BJ (cell line): ENCODE measurements around the gene PRR5L. TPM values are rescaled to one million over a fixed set of nuclear protein-coding genes. Genes with fewer than 3 reads are reported as not detected.

ENCODE experiments used
- CTCF ChIA-PET: fragments of 350-600 bp; formaldehyde crosslinking; extraction: SDS; loops from one replicate; lab custom pipeline; 2021; ENCODE audit warnings: antibody characterized with exemption, inconsistent platforms; lab: Yijun Ruan, JAX
- POLR2A ChIA-PET: fragments of 300-600 bp; sonication (Branson Sonifier 250); formaldehyde crosslinking; extraction: SDS; loops from one replicate; lab custom pipeline; 2021; ENCODE audit warnings: antibody characterized with exemption; lab: Charles Lee
- DNase-seq: peaks from one replicate; pipeline ENCODE4 v3.0.0-alpha.2; 2011; ENCODE audit warnings: low read depth
- H3K27me3 ChIP-seq: 2 replicates; pipeline ENCODE4 v1.6.0; 2011; ENCODE audit warnings: low read length; ENCODE audit not compliant: control insufficient read depth, insufficient read depth
- H3K36me3 ChIP-seq: 2 replicates; pipeline ENCODE4 v1.5.1; 2011; ENCODE audit warnings: low read length; ENCODE audit not compliant: control insufficient read depth, insufficient read depth
- H3K4me3 ChIP-seq: 2 replicates; pipeline ENCODE4 v1.5.1; 2011; ENCODE audit warnings: low read depth, mild to moderate bottlenecking, control low read depth, low read length
- polyA plus RNA-seq: library from polyadenylated mRNA; depleted of rRNA; stranded (reverse); fragments of >200 nt; gene quantifications from 2 replicates; pipeline ENCODE4 v1.2.3, GENCODE V29; 2011
- TF ChIP-seq, protein P1 (sequence below): IDR thresholded peaks from 2 replicates; pipeline ENCODE4 v1.5.1; 2011; ENCODE audit warnings: low read depth, mild to moderate bottlenecking, control low read depth, inconsistent platforms, low read length, moderate library complexity; ENCODE audit not compliant: insufficient read depth

The PRR5L gene
- polyA plus RNA-seq, 1 experiment, result 13.3 TPM

DNA sequence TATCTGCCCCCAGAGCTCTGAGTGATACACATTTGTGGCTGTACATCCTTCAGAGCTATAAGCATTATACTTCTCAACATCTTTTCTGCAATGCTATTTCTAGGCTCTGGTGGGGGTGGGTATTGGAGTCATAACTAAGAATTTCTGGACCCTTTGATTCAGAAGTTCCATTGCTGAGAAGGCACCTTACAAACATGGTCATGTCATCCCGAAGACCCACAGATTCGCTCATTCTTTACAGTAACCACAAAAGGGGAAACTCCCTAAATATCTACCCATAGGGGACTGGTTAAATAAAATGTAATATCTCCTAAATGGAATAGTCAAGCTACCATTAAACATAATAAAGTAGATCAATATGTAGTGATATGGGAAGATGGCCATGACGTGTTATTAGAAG lies 98.8 kb downstream of the PRR5L start:
- POLR2A ChIA-PET, result no interaction called here
- TF ChIP-seq, protein P1, sequence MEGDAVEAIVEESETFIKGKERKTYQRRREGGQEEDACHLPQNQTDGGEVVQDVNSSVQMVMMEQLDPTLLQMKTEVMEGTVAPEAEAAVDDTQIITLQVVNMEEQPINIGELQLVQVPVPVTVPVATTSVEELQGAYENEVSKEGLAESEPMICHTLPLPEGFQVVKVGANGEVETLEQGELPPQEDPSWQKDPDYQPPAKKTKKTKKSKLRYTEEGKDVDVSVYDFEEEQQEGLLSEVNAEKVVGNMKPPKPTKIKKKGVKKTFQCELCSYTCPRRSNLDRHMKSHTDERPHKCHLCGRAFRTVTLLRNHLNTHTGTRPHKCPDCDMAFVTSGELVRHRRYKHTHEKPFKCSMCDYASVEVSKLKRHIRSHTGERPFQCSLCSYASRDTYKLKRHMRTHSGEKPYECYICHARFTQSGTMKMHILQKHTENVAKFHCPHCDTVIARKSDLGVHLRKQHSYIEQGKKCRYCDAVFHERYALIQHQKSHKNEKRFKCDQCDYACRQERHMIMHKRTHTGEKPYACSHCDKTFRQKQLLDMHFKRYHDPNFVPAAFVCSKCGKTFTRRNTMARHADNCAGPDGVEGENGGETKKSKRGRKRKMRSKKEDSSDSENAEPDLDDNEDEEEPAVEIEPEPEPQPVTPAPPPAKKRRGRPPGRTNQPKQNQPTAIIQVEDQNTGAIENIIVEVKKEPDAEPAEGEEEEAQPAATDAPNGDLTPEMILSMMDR, result no peak
- H3K4me3 ChIP-seq, result no peak overlapping the region
- peaks cover 8% of the 10 kb centered on the region for H3K36me3 ChIP-seq
- no peak for DNase-seq
- no peaks in the 10 kb centered on the region for H3K27me3 ChIP-seq
- CTCF ChIA-PET, result no interaction called here

DNA sequence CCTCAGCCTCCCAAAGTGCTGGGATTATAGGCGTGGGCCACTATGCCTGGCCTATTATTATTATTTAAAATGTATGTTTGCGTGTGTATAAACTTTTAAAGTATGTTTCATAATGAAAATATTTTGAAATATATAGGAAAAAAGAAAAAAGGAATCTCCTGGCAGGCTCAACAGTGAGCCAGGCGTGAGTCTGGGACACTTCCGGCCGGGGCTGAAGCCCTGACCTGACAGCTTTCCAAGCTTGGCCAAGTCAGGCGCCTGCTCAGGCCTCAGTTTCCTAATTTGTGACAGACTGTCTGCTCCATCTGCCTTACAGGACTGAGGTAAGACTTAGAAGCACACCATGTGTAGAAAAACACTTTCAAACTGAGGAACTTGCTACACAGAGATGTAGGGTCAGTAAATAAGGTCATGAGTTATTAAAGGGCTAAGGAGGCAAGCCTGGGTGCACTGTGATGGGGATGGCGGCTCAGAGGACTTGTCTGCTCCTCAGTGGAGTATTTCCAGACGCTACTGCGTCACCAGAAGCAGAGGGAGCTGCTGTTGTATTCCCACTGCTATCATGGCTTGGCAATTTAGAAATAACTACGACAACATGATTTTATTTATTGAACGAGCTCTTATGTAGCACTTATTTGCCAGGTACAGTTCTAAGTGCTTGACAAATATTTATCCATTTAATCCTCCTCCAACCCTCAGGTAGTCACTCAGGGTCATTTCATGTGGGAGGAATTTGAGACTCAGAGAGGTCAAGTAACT lies 100.1 kb downstream of the PRR5L start:
- ChIA-PET CTCF (no interaction called here), POLR2A (no interaction called here)
- Histone ChIP-seq H3K36me3 (peaks cover 10% of the 10 kb centered on the region), H3K27me3 (no peaks in the 10 kb centered on the region), H3K4me3 (no peak overlapping the region)
- no peak for DNase-seq
- TF ChIP-seq, protein P1, result no peak

GRCh38 chr11:36398231-36398953 lies 102.3 kb downstream of the PRR5L start:
- Histone ChIP-seq H3K4me3 (no peak overlapping the region), H3K36me3 (peaks cover 11% of the 10 kb centered on the region), H3K27me3 (no peaks in the 10 kb centered on the region)
- TF ChIP-seq, protein P1, result no peak
- no peak for DNase-seq
- CTCF ChIA-PET, result interaction anchor here (0.7 to 4.0 kb wide), 2 partner anchors 10 to 106 kb away, joined by 3 to 12 read pairs; no protein-coding TSS in a partner anchor
- POLR2A ChIA-PET, result no interaction called here

DNA sequence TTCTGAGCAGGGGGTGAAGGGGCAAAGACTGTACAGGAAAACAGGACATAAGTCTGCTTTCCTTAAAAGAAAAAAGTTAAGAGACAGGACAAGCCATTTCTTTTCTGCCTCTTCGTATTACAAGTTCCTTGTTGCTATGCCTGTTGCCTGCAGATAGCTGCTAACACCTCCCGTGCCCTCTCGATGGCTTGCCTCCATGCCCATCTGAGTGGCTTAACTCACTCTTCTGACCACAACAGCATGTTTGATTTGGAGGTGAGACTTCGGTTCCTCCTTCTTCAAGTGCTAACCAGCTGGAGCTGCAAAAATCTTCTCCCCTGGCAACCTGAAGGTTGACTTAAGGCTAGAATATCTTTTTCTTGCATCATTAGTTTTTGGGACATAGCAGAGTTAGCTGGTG lies 103.1 kb downstream of the PRR5L start:
- DNase-seq, result no peak
- Histone ChIP-seq H3K4me3 (no peak overlapping the region), H3K27me3 (no peaks in the 10 kb centered on the region), H3K36me3 (peaks cover 11% of the 10 kb centered on the region)
- CTCF ChIA-PET, result interaction anchor here (0.7 to 4.0 kb wide), 3 partner anchors 11 to 107 kb away, joined by 3 to 12 read pairs (median 3); no protein-coding TSS in a partner anchor
- TF ChIP-seq, protein P1, result no peak
- POLR2A ChIA-PET, result no interaction called here

DNA sequence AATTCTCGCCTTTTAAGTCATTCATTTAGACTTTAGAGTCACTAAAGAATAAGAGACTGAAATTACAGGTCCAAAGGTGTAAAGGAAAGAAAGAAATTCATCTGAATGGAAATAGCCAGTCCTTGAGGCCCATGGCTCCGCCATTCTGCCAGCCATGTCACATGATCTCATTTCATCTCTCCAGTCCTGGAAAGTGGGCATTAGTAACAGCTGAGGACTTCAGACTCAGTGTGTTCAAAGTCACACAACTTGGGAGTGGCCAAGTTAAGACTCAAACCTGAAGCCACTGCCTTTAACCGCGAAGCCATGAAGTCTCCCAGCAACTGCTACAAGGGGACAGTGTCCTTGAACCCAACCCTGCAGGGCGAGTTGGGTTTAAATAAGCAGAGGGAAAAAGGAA lies 103.7 kb downstream of the PRR5L start:
- POLR2A ChIA-PET, result no interaction called here
- H3K27me3 ChIP-seq, result no peaks in the 10 kb centered on the region
- CTCF ChIA-PET, result interaction anchor here (1.0 to 4.0 kb wide), 2 partner anchors 22 to 108 kb away, joined by 3 to 12 read pairs; no protein-coding TSS in a partner anchor
- H3K36me3 ChIP-seq, result peaks cover 11% of the 10 kb centered on the region
- TF ChIP-seq, protein P1, result no peak
- H3K4me3 ChIP-seq, result no peak overlapping the region
- no peak for DNase-seq
